HepG2 (cell line): ENCODE data around the gene SHQ1. TPM values are rescaled to one million over a fixed set of nuclear protein-coding genes. Genes with fewer than 3 reads are reported as not detected.
A peak's percentile ranks its signal among the peaks of the same experiment; 100 is the strongest.

Experiments
- AGO1 ChIP-seq: fragments of 200-400 bp; formaldehyde crosslinking; IDR thresholded peaks from 2 replicates; pipeline ENCODE4 v1.6.1; 2017; ENCODE audit warnings: mild to moderate bottlenecking, low read depth, low read length, moderate library complexity; ENCODE audit not compliant: poor library complexity, severe bottlenecking
- ATF7 ChIP-seq, 2 experiments: fragments of 450-650 bp in 1 of 2; sonication (generic) in 1 of 2; formaldehyde crosslinking in 1 of 2; IDR thresholded peaks; 2 replicates each; pipeline versions ENCODE4 v1.4.0 to v1.6.1; 2016 to 2020; ENCODE audit warnings: antibody characterized with exemption in 1 of 2, mild to moderate bottlenecking in 1 of 2, missing genetic modification reagents in 1 of 2
- CEBPG ChIP-seq: IDR thresholded peaks from 2 replicates; pipeline ENCODE4 v1.6.1; 2016
- GATAD1 ChIP-seq: IDR thresholded peaks from 2 replicates; pipeline ENCODE4 v1.6.1; 2016; ENCODE audit warnings: missing genetic modification reagents, missing compliant biosample characterization
- HDAC2 ChIP-seq: sonication (generic); formaldehyde crosslinking; IDR thresholded peaks from 2 replicates; pipeline ENCODE4 v1.4.0; 2020; ENCODE audit warnings: missing genetic modification reagents
- HIVEP1 ChIP-seq: sonication (generic); formaldehyde crosslinking; IDR thresholded peaks from 2 replicates; pipeline ENCODE4 v1.4.0; 2020; ENCODE audit warnings: mild to moderate bottlenecking, missing genetic modification reagents
- HNF4G ChIP-seq, 2 experiments: sonication (generic) in 1 of 2; formaldehyde crosslinking in 1 of 2; IDR thresholded peaks; 2 replicates each; pipeline versions ENCODE4 v1.4.0 to v1.6.1; 2011 to 2020; ENCODE audit warnings: borderline replicate concordance in 2 of 2, low read depth in 2 of 2, mild to moderate bottlenecking in 2 of 2, low read length in 1 of 2, missing genetic modification reagents in 1 of 2, moderate library complexity in 1 of 2
- MYNN ChIP-seq: sonication (generic); formaldehyde crosslinking; IDR thresholded peaks from 2 replicates; pipeline ENCODE4 v1.4.0; 2020; ENCODE audit warnings: mild to moderate bottlenecking, low read depth, missing genetic modification reagents
- NFYB ChIP-seq: sonication (generic); formaldehyde crosslinking; IDR thresholded peaks from 2 replicates; pipeline ENCODE4 v1.4.0; 2020; ENCODE audit warnings: missing genetic modification reagents
- ZMYM2 ChIP-seq: sonication (generic); formaldehyde crosslinking; IDR thresholded peaks from 2 replicates; pipeline ENCODE4 v1.8.0; 2022; ENCODE audit warnings: mild to moderate bottlenecking, missing genetic modification reagents
- ZNF629 ChIP-seq: sonication (generic); formaldehyde crosslinking; conservative IDR thresholded peaks from 2 replicates; pipeline ENCODE4 v1.5.0; 2020; ENCODE audit warnings: missing genetic modification reagents
- ZNF672 ChIP-seq: sonication (generic); formaldehyde crosslinking; IDR thresholded peaks from 2 replicates; pipeline ENCODE4 v1.8.1; 2022; ENCODE audit warnings: missing genetic modification reagents
- ZNF737 ChIP-seq: sonication (generic); formaldehyde crosslinking; IDR thresholded peaks from 2 replicates; pipeline ENCODE4 v1.5.0; 2020; ENCODE audit warnings: missing genetic modification reagents, mild to moderate bottlenecking, borderline replicate concordance
- ZNF773 ChIP-seq: sonication (generic); formaldehyde crosslinking; IDR thresholded peaks from 2 replicates; pipeline ENCODE4 v1.4.0; 2020; ENCODE audit warnings: missing genetic modification reagents, borderline replicate concordance
- ZNF883 ChIP-seq: sonication (generic); formaldehyde crosslinking; IDR thresholded peaks from 2 replicates; pipeline ENCODE4 v1.5.1; 2020; ENCODE audit warnings: mild to moderate bottlenecking, missing genetic modification reagents; ENCODE audit errors: not compliant biosample characterization
- polyA plus RNA-seq, 8 experiments: library from polyadenylated mRNA; depleted of rRNA in 3 of 8; stranded (reverse) in 7 of 8; unstranded in 1 of 8; fragments of >200 nt; fragmentation: Illumina TruSeq in 4 of 8; extraction: Trizol in 4 of 8; gene quantifications; 2 replicates each; pipeline versions ENCODE4 v1.2.1 to v1.2.3, GENCODE V29; 2011 to 2016; ENCODE audit warnings: low read depth in 4 of 8, missing spikeins in 1 of 8, mixed read lengths in 1 of 8; ENCODE audit not compliant: insufficient read depth in 1 of 8
- total RNA-seq, 5 experiments: library from RNA; depleted of rRNA; stranded (reverse); fragments of >200 nt; fragmentation: Illumina TruSeq; extraction: Trizol; gene quantifications; 2 replicates each; pipeline ENCODE4 v1.2.3, GENCODE V29; 2016; ENCODE audit warnings: low read depth in 1 of 5
- TF ChIP-seq, protein P1 (sequence below): IDR thresholded peaks from 2 replicates; pipeline ENCODE4 v1.6.1; 2012; ENCODE audit warnings: low read depth, low read length, improper control_type of control experiment
- TF ChIP-seq, protein P2 (sequence below): sonication (generic); formaldehyde crosslinking; IDR thresholded peaks from 2 replicates; pipeline ENCODE4 v1.5.0; 2020; ENCODE audit warnings: missing genetic modification reagents, mild to moderate bottlenecking, borderline replicate concordance
- TF ChIP-seq, protein P3 (sequence below): sonication (generic); formaldehyde crosslinking; IDR thresholded peaks from 2 replicates; pipeline ENCODE4 v1.5.1; 2020; ENCODE audit warnings: mild to moderate bottlenecking, missing genetic modification reagents, moderate library complexity
- TF ChIP-seq, protein P4 (sequence below): sonication (generic); formaldehyde crosslinking; IDR thresholded peaks from 2 replicates; pipeline ENCODE4 v1.4.0; 2020; ENCODE audit warnings: missing genetic modification reagents, borderline replicate concordance
- TF ChIP-seq, protein P5 (sequence below): sonication (generic); formaldehyde crosslinking; IDR thresholded peaks from 2 replicates; pipeline ENCODE4 v1.5.0; 2020; ENCODE audit warnings: missing genetic modification reagents
- TF ChIP-seq, protein P6 (sequence below): sonication (generic); IDR thresholded peaks from 2 replicates; pipeline ENCODE4 v1.6.1; 2016; ENCODE audit warnings: low read depth, borderline replicate concordance

Gene SHQ1
- total and polyA plus RNA-seq, 2 of the 13 experiments (the other 11 are each of a cell fraction or from before 2014, with no cell fraction given): 5.5 to 20.3 TPM

DNA sequence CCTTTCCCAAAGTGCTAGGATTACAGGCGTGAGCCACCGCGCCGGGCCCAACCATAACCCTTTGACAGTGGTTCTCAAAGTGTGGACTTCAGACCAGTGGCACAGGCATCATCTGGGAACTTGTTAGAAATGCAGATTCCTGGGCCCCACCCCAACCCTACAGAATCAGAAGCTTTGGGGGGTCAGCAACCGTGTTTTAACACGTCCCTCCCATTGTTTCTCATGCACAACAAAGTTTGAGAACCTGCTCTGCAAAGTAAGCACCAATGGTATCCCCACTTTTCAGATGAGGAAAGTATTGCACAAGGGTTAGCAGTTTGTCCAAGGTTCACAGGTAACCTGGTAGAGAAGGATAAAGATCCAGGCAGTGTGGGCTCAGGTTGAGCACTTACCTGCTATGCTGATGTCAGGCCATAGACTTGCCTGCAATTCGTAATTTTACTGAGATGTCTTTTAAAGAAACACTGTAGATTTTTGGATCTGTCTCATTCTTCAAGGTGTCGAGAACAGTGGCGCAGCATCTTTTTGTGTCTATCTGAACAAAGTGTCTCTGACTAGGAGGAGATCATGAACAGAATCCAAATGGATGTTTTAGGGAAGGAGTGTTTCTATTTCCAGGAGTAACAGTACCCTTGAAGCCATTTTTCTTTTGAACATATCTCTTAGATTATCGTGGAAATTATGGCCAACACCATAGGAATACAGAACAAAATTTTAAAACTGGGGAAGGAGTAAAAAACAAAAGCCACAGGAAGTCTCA lies 42.1 kb upstream of the SHQ1 start (continued):
- TF ChIP-seq ZNF883 (no peak), HNF4G (IDR thresholded peaks at IDR 0.05; ENCODE audit: borderline replicate concordance, low read depth, low read length) (0 out of 2 replicates have a peak, but pooled peaks have one; percentile 31), HNF4G (CRISPR knock-in tag; IDR thresholded peaks at IDR 0.05; ENCODE audit: borderline replicate concordance, low read depth) (no peak), AGO1 (no peak), CEBPG (peak; percentile 70), ZMYM2 (CRISPR knock-in tag) (no peak), ZNF773 (CRISPR knock-in tag) (no peak), HIVEP1 (CRISPR knock-in tag) (no peak), HDAC2 (CRISPR knock-in tag) (0 out of 2 replicates have a peak, but pooled peaks have one; percentile 3), ZNF629 (CRISPR knock-in tag) (peak; percentile 93), ATF7 (IDR thresholded peaks at IDR 0.05) (no peak), ATF7 (CRISPR knock-in tag; IDR thresholded peaks at IDR 0.05) (no peak), ZNF672 (no peak), ZNF737 (CRISPR knock-in tag) (no peak), NFYB (CRISPR knock-in tag) (no peak), GATAD1 (CRISPR knock-in tag) (no peak), MYNN (no peak)
- TF ChIP-seq, protein P1, sequence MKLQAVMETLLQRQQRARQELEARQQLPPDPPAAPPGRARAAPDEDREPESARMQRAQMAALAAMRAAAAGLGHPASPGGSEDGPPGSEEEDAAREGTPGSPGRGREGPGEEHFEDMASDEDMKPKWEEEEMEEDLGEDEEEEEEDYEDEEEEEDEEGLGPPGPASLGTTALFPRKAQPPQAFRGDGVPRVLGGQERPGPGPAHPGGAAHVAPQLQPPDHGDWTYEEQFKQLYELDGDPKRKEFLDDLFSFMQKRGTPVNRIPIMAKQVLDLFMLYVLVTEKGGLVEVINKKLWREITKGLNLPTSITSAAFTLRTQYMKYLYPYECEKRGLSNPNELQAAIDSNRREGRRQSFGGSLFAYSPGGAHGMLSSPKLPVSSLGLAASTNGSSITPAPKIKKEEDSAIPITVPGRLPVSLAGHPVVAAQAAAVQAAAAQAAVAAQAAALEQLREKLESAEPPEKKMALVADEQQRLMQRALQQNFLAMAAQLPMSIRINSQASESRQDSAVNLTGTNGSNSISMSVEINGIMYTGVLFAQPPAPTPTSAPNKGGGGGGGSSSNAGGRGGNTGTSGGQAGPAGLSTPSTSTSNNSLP: no peak
- TF ChIP-seq, protein P2, sequence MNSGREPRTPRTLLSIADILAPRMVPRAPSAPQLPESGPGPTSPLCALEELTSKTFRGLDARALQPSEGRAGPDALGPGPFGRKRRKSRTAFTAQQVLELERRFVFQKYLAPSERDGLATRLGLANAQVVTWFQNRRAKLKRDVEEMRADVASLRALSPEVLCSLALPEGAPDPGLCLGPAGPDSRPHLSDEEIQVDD (CRISPR knock-in tag): no peak
- TF ChIP-seq, protein P3, sequence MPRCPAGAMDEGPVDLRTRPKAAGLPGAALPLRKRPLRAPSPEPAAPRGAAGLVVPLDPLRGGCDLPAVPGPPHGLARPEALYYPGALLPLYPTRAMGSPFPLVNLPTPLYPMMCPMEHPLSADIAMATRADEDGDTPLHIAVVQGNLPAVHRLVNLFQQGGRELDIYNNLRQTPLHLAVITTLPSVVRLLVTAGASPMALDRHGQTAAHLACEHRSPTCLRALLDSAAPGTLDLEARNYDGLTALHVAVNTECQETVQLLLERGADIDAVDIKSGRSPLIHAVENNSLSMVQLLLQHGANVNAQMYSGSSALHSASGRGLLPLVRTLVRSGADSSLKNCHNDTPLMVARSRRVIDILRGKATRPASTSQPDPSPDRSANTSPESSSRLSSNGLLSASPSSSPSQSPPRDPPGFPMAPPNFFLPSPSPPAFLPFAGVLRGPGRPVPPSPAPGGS (CRISPR knock-in tag): no peak
- TF ChIP-seq, protein P4, sequence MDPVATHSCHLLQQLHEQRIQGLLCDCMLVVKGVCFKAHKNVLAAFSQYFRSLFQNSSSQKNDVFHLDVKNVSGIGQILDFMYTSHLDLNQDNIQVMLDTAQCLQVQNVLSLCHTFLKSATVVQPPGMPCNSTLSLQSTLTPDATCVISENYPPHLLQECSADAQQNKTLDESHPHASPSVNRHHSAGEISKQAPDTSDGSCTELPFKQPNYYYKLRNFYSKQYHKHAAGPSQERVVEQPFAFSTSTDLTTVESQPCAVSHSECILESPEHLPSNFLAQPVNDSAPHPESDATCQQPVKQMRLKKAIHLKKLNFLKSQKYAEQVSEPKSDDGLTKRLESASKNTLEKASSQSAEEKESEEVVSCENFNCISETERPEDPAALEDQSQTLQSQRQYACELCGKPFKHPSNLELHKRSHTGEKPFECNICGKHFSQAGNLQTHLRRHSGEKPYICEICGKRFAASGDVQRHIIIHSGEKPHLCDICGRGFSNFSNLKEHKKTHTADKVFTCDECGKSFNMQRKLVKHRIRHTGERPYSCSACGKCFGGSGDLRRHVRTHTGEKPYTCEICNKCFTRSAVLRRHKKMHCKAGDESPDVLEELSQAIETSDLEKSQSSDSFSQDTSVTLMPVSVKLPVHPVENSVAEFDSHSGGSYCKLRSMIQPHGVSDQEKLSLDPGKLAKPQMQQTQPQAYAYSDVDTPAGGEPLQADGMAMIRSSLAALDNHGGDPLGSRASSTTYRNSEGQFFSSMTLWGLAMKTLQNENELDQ (CRISPR knock-in tag): no peak
- TF ChIP-seq, protein P5, sequence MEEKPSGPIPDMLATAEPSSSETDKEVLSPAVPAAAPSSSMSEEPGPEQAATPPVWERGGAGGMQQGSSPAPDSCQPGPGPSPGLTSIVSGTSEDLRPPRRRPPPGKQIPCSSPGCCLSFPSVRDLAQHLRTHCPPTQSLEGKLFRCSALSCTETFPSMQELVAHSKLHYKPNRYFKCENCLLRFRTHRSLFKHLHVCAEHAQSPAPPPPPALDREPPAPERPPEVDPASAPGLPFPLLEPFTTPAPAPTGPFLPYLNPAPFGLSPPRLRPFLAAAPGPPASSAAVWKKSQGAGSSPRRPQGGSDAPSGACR (CRISPR knock-in tag): no peak
- TF ChIP-seq, protein P6, sequence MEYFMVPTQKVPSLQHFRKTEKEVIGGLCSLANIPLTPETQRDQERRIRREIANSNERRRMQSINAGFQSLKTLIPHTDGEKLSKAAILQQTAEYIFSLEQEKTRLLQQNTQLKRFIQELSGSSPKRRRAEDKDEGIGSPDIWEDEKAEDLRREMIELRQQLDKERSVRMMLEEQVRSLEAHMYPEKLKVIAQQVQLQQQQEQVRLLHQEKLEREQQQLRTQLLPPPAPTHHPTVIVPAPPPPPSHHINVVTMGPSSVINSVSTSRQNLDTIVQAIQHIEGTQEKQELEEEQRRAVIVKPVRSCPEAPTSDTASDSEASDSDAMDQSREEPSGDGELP: 0 out of 2 replicates have a peak, but pooled peaks have one; percentile 35
